Head of caudate nucleus (tissue), 42 donors: ENCODE measurements around the gene ACACA.

Source experiments
- DNase-seq, 42 donors: peaks; one replicate each; pipeline versions ENCODE4 v3.0.0 to v3.0.0-alpha.2; 2020 to 2021; ENCODE audit warnings: mixed read lengths in 7 of 42
- intact Hi-C: fragments of 100-400 bp; cut with DNase I; formaldehyde crosslinking; loops from one replicate; pipeline ENCODE4 v1.15.0; 2022

Gene ACACA

DNA sequence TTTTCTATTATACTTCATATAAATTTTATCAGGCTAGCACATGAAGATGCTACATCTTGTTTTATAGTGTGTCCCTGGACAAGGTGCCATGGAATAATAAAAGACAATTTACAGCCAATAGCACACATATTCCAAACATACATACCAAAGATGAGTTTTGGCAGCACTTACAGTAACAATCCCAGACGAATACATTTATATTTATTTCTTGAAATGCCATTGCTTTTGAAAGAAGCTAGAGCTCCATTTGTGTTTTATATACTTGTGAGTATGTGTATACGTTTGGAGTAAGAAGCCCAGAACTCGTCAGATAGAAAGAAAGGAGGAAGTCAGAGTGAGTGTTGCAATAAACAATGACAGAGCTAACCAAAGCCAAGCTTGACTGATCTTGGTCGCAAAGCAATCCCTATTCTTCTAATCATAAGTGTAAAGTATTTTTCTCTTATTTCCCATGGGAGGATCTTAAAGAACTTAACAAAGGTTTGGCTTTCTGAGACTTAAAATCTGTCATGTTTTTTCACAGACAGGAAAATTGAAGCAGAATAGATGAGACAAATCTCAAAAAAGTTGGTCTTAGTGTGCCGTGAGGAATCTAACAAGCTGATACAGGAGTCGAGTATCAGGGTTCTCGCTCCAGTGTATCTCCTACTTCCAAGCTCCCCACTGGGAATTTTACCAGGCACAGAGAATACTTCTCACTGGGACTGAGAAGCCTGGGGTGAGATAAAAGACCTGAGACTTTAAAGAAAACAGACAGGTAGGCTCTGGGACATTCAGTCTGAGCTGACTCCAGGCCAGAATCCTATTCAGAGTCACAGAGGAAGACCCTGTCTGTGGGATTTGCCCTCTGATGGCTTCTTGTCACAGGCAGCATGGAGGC is 282.5 kb downstream of the ACACA start:
- no peak for DNase-seq
- intact Hi-C loops, result no loop called here

DNA sequence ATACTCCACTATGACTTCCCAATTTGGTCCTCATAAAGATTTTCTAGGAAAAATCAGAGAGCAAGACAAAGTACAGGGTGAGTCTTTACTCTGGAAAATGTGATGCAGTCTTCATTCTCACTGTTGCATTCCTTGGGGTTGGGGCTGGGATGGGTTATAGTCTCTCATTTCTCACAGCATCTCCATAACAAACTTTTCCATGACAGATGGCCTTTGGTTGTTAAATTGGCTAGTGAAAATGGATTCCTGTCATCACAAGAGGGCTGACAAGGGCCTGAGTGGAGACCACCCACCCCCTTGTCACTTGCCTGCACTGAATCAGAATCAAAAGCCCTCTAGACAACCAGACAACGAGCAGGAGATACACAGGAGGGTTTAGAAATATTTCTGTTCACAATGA is 283.2 kb downstream of the ACACA start:
- DNase-seq, result no peak
- intact Hi-C loops, result no loop called here

DNA sequence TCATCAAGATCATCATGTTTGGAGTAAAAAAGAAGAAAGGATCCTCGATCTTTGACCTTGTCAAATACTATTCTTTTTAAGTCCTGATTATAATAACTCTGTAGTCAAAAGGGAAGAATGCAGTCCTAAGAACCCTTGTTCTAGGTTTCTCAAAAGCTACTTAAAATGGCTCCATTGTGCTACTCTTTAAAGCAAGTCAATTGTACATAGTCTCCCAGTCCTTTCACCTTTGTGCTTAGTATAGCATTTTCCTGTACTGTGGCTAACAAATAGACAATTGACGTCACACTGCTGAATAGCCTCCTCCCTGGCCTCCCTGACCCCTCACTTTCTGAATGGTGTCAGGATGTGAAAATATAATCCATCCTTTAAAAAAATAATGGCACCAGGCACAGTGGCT is 285.0 kb downstream of the ACACA start:
- intact Hi-C loops, result no loop called here
- DNase-seq, result no peak

DNA sequence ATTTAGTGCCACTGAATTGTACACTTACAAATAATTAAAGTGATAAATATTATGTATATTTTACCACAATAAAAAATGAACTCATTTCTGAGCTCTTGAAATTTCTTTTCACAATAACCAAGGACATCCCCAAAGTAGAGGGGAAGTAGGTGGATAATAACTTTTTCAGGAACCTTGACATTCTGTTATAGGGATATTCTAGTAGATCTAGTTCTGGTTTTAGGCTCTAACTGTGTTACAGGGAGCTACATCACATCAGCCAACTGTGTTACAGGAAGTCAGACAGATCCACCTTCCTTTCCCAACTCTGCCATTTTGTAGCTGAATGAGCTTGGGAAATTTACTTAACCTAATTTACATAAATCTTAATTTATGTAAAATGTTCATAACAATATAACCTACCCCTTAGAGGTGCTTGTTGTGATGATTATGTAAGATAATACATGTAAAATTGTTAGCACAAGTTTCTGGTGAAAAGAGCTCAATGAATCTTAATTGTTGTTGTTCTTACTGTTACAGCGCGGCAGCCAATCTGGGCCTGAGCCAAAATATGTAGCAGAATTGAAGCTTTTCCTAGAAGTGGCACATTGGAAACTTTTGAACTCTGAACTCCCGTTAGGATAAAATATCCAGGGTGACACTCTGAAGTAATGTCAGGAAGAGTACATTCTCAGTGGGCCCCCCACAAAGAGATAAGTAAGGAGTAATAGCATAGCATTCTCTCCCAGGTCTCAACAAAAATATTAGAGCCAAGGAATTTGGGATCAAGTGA is 288.1 kb downstream of the ACACA start:
- intact Hi-C loops, result no loop called here
- no peak for DNase-seq

DNA sequence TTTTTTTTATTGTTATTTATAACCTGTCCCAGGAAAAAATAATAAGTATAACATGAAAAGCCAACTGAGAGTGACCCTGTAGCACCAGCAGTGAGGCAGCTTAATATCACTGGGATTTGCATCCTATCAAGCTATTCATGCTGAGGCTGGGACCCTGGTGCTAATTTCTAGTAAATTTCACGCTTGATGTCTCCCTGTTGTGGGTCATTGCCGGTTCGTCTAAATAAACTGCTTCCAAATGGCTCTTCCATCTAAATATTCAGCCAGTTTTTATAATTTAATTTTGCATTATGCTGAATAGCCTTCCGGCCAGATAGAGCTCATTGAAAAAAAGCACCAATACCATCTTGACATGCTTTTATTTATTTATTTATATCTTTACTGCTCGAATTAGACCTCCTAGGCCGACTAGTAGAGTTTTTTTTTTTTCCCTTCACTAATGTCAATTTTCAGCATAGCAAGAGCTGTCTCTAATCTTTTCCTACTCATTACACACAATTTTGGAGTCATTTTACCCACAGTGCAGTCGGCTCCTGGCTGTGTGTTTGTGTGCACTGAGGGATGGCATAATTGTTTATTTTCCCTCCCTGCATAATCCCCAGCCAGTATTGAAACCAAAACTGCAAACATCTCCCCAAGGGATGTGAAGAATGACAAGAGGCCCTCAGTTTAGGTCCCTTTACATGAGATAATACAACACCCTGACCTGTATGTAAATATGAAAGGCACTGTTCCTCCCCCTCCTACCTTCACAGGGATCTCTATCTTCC is 289.1 kb downstream of the ACACA start:
- intact Hi-C loops, result no loop called here
- DNase-seq, result no peak

DNA sequence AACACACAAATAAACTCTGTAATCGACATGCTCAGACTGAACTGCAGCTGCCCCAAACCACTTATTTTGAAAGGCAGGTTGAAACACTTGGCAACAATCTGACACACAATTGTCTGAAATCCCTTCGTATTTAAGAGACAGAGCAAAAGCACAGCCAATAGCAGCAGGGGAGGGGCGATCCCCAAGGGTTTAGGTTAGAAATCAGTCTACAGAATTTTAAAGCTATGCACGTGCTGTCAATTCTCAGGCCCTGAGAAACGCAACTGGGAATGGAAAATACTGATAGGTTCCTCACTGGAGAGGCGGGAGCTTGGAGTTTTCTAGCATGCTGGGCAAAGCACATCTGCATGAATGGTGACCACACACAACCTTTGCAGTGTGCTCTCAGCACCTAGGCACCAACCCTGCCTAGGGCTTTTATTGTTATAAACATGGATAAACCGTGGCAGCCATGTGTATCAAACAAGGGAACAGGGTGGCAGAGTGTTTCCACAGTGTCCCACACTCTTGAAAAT is 289.9 kb downstream of the ACACA start:
- DNase-seq, result no peak
- intact Hi-C loops, result no loop called here

DNA sequence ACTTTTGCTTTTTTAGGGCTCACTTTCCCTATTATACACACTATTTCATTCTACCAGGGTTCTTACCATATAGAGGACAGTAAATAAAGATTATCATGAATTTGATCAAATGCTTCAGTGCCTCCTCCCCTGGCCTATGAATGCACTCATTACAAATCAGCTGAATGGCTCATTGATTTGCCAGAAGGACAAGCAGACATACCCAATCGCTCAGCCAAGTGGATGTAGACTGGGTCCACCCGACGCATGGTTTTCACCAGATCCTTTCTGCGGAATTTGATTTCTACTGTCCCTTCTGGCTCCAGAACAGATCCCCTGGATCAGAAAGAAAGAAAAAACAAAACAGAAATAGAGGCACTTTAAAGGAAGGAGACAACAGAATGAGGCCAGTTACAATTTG is 295.3 kb downstream of the ACACA start:
- intact Hi-C loops, result no loop called here
- DNase-seq, result peak in 37 of 42 donors; percentile 27 to 79 (median 54)

DNA sequence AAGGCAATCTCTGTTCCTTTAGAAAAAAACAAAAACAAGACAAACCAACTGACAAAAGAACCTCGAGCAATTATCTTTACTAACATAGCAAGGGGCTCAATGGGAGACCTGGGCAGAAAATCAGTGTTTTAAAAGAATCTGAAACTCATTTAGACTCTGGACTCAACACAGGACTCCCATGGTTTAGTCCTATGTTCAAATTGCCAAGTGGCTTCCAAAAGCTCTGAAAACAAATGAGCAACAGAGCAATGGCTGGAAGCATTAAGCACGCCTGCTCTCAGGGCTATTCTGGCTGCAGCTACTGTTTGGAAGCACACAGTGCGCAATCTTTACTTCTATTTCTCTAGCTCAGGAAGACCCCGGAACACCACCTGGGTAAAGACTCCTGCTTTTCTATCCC is 295.9 kb downstream of the ACACA start:
- no peak for DNase-seq
- intact Hi-C loops, result no loop called here

DNA sequence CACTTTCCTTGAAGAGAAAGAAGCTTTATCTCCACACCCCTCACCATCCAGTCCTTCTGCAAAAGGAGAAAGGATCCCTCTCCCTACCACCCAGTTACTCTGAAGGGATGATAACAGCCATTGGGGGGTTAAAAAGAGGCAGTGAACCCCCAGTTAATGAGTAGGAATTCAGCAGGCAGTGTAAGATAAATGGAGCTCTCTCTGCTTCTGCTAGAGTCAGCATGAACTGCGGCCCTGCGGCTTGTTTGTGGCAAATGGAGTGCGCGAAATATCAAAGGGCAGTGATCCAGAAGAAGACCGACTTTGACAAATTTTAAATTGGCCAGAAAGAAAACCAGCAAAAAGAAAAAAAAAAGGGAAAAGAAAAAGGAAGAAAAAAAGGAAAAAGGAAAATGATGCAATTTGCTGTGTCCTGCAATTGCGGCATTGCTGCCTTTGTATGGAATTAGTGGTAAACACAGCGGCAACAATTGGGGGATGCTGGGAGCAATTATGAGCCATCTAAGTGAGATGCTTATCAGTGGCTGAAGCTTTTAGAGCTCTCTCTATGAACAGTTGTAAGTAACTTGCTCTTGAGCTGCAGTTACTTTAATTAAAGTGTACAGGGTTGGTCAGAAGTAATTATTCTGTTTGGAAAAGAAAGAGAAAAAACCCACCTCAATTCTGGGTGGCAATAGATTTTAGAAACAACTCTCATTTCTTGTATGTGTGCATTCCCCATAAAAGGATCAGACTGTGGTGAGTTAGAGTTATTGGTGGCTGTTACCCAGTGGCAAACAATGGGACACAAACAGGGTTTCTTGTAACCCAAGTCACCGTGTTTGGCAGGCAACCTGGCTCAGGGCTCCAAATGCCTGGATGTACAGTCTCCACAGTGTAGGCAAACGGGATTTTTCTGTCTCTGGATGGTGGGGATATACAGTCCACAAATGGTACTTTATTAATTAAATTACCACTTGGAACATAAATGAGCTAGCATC is 296.6 kb downstream of the ACACA start:
- intact Hi-C loops, result no loop called here
- peak in 1 of 42 donors; percentile 20 for DNase-seq

DNA sequence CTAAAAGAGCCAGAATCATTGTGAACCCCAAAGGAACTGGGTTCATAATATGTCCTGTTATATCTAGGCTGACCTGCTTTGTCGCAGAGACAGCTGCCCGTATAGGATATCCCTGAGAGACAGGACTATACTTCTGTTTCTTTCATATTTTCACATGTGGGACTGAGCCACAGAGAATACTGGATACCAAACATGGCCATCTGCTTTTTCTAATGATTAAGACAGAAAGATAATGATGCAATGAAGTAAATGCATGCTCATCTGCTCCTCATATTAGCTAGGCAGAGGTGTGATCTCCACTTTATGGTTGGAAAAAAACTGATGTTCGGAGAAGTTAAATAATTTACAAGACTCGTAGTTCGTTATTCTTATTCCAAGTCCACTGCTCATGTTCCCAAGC is 297.5 kb downstream of the ACACA start:
- DNase-seq, result no peak
- intact Hi-C loops, result no loop called here

DNA sequence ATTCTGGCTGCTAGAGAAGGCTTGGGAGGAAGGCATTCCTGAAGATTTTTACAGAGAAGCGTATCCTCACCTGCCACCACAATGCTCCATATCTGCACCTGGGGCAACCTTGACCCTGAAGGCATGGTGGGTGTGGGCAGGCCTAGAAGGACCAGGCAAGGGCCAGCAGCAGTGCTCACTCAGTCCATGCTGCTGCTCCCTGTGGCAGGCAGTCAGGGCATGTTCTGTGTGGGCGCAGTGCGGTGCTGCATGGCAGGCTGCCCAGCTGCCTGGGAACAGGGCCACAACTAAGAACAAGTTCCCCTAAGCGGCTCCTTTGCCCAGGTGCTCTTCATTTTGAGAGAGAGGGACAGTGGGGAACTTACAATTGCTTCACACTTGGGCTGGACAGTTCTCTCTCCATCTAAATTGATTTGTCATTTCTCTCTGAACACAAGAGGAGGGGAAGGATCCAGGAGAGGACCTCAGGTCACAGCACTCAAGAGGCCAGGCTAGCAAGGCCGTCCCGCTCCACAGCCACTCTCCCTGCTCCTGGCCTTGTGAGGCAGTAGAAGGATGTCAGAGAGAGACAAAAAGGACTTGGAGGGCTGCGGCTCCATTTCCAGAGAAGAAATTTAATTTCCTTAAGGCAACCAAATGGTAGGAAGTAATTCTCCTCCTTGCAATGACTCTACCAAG is 299.1 kb downstream of the ACACA start:
- intact Hi-C loops, result no loop called here
- peak in 41 of 42 donors; percentile 19 to 79 (median 62) for DNase-seq

DNA sequence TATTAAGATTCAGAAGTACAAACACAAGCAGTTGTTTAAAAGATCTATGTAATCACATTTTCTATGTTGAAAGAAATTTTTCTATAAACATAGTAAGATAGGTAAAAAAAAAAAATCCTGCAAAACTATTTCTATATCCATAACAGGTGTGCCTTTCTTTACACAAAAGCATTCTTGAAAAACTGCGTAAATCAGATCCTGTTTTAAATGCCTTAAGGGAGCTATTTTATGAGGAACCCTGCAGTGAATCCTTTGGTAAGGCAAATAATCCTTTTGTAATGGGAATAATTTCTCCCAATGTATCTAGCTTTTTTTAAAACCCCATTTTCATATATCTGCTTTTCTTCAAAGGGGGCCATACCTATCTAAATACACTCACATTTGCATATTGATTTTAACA is 300.6 kb downstream of the ACACA start:
- intact Hi-C loops, result no loop called here
- DNase-seq, result no peak

DNA sequence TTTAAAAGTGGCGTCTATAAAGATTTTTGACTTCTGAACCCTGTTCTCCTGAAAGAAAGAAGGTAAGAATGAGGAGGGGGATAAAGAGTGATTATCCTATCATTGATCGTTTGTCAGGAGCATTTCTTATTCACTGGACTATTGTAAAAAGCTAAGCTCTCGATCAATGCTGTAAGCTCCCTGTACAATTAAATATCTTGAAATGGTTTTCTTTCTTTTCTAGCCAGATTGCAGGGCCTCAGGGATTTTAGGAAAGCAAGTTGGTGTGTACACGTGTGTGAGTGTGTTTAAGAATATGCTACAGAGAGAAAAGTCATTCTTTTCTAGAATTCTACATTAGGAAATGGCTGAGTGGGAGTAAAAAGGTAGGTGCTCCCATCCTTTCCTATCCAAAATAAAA is 303.4 kb downstream of the ACACA start:
- intact Hi-C loops, result no loop called here
- DNase-seq, result no peak

DNA sequence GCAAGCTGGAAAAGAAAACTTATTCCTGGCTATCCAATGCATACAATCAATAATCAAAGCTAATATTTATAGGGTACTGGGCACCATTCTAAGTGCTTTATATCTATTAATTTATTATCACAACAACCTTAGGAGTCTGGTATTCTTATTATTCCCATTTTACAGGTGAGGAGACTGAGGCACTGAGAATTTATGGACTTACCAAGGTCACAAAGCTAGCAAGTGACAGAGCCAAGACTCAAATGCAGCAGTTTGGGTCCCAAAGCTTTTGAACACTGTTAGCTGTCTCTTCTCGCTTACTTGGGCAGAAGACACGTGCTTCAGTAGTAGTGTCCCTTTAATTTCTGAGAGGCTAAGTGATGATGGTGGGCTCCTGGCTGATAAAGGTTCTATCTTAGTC is 305.3 kb downstream of the ACACA start:
- no peak for DNase-seq
- intact Hi-C loops, result no loop called here

DNA sequence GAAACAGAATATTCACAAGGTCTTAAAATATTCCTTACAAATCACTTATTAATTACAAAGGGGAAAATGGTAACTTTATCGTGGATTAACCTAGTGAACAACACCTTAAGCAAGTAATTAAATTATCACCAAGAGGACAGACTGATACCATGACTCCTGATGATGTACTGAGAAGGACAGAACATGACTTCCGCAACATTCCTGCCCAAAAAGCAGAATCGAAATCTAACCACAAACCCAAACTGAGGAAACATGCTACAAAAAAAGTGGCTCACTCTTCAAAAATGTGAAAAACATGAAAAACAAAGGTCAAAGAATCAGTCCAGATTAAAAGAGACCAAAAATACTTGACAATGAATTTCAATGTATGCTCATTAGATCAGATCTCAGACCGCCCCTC is 306.4 kb downstream of the ACACA start:
- DNase-seq, result no peak
- intact Hi-C loops, result no loop called here

DNA sequence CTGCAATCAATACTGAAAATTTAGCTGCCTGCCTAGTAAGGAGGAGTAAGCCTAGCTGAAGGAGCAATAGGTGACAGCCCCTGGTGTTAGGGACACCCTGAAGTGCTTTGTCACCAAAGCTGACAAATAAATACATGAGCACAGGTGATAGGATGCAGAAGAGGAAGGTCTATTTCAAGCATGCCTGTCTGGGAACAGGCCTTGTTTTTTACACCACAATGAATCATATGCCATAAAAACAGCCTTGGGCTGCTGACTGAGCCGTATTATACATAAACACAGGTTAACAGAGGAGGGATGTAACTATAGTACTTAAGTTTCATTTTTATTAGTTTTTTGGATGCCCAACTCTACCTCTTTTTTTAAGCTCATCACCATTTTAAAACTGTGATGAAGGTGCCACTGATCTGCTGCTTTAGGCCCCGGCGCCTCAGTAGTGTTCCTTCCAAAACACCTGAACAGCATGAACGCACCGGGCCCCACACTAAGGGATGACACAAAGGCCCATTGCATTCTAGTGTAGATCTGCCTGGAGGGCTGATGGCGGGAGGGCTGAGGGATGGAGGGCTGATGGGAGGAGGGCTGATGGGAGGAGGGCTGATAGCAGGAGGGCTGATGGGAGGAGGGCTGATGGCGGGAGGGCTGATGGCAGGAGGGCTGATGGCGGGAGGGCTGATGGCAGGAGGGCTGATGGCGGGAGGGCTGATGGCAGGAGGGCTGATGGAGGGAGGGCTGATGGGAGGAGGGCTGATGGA is 307.5 kb downstream of the ACACA start:
- intact Hi-C loops, result no loop called here

DNA sequence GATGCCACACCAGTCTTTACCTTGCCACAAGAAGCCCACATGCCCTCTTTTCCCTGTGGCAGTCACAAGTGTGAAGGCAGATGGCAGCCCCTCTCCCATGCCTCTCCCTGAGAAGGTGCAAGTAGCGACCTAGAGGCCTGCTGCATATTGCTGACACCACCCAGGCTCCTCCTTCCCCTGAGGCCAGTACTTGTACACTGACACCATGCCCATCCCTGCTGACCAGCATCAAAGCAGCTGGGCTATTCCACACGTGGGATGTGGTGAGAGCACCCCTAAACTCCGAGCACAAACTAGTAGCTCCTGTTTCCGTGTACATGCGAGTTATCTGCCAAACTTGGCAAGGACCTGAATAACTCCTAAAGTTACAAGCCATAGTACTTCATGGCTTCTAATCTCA is 308.5 kb downstream of the ACACA start:
- no peak for DNase-seq
- intact Hi-C loops, result no loop called here

More for the DNA sequence above, 307.5 kb downstream of the ACACA start:
- no peak for DNase-seq
